Memory B cell (primary cell): ENCODE data around the gene SUCO.
A peak's percentile ranks its signal among the peaks of the same experiment; 100 is the strongest.

Source experiments
- ATAC-seq: fragments of 150-1000 bp; cut with Tn5 transposase; 2 replicates; pipeline ENCODE4 v1.10.0; 2021; ENCODE audit warnings: low read depth, mild to moderate bottlenecking, moderate library complexity
- DNase-seq, 2 donors: peaks; one replicate each; pipeline ENCODE4 v3.0.0; 2022; ENCODE audit warnings: low spot score in 2 of 2
- H3K27ac Mint-ChIP-seq: one replicate; pipeline ENCODE4 v1.8.0; 2022; ENCODE audit warnings: mild to moderate bottlenecking, moderate library complexity, mixed read lengths
- H3K27me3 Mint-ChIP-seq: one replicate; pipeline ENCODE4 v1.8.0; 2022; ENCODE audit warnings: mixed read lengths
- H3K36me3 Mint-ChIP-seq: one replicate; pipeline ENCODE4 v1.8.0; 2022; ENCODE audit warnings: mild to moderate bottlenecking, mixed read lengths
- H3K4me1 Mint-ChIP-seq: one replicate; pipeline ENCODE4 v1.8.0; 2022; ENCODE audit warnings: mixed read lengths
- H3K4me3 Mint-ChIP-seq: one replicate; pipeline ENCODE4 v1.8.0; 2022; ENCODE audit warnings: mild to moderate bottlenecking, moderate library complexity, mixed read lengths
- H3K9me3 Mint-ChIP-seq: one replicate; pipeline ENCODE4 v1.8.0; 2022; ENCODE audit warnings: mixed read lengths

SUCO gene

DNA sequence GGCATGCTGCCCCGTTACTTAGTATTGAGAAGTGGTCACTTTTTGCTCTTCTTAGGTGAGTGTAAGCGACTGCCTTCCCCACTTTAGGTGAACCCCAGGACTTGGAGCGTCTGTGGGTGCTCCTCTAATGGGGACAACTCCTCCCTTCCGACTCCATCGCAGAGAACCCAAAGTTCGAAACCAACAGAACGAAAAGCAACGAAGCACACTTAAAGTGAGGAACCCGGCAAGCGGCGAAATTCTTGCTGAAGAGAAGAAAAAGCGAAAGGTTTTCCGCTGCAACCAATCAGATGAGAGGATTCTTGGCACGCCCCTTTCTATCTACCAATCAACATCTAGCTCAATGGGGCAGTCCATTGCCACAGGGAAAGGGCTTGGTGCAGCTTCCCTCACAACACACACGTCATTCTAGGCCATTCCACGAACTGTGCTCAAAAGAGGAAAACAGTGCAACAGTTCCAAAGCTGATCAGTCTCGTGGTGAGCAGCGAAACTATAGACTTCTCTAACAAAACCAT, 709 bp upstream of the SUCO start:
- no peaks in the 10 kb centered on the region for H3K36me3 Mint-ChIP-seq

DNA sequence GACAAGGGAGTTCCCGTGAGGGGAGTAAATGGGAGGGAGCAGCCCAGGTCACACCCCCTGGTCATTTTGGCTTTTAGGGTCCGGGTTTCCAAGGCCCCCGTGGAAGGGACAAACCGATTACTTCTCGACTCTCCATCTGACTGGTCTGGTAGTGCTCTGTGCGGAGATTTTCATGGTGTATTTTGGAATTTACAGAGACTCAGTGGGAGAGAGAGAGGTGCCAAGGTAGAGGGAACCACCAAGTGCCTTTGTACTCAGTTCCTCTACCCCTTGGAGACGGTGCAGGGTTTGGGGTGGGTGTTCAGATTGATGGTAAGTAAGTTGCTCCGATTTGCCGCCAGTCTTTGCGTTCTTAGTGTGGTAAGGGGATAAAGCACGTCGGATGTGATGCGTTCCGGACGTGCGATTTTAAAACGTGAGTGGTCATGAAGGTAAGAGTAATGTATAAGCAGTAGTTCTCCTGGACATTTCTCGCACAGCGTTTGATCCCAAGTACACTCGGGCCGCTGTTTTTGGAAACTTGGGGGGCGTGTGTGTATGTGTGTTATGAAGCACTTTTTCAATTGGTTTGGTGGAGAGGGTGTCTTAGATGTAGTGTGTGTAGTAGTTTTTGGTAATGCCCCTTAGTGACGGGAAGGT, 682 bp downstream of the SUCO start:
- Mint-ChIP-seq H3K36me3 (peaks cover 3% of the 10 kb centered on the region), H3K9me3 (no peaks in the 10 kb centered on the region), H3K27me3 (peaks cover 2% of the 10 kb centered on the region), H3K27ac (peak overlapping the region; percentile 100), H3K4me1 (peaks cover 31% of the 10 kb centered on the region), H3K4me3 (peak overlapping the region; percentile 100)
- DNase-seq: no peak
- ATAC-seq: peak; percentile 12

More for the DNA sequence above, 709 bp upstream of the SUCO start:
- Mint-ChIP-seq H3K4me3 (peak overlapping the region; percentile 100), H3K27ac (peak overlapping the region; percentile 100), H3K4me1 (peaks cover 27% of the 10 kb centered on the region), H3K9me3 (no peaks in the 10 kb centered on the region), H3K27me3 (peaks cover 2% of the 10 kb centered on the region)
- ATAC-seq (peak; percentile 64), DNase-seq (peak in 1 of 2 donors; percentile 88)

DNA sequence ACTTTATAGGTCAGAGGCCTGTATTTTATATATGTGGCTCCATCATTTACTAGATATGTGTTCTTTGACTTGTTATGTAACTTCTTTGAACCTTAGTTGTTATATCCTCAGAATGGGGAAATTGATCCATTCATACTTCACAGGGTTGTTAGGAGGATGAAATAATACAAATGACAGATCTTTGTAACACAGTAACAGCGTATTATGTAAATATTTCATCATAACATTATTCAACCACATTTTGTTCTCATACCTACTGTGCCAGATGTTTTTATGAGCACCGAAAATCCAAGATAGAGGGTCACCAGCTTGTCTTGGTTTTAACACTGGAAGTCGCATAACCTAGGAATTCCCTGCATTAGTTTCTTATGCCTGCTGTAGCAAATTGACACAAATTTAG, 3.3 kb downstream of the SUCO start:
- H3K9me3 Mint-ChIP-seq: no peaks in the 10 kb centered on the region
- H3K4me1 Mint-ChIP-seq: peaks cover 34% of the 10 kb centered on the region
- H3K27ac Mint-ChIP-seq: no peak overlapping the region
- peaks cover 3% of the 10 kb centered on the region for H3K36me3 Mint-ChIP-seq
- no peaks in the 10 kb centered on the region for H3K27me3 Mint-ChIP-seq
- H3K4me3 Mint-ChIP-seq: no peak overlapping the region
- DNase-seq: no peak
- ATAC-seq: no peak

DNA sequence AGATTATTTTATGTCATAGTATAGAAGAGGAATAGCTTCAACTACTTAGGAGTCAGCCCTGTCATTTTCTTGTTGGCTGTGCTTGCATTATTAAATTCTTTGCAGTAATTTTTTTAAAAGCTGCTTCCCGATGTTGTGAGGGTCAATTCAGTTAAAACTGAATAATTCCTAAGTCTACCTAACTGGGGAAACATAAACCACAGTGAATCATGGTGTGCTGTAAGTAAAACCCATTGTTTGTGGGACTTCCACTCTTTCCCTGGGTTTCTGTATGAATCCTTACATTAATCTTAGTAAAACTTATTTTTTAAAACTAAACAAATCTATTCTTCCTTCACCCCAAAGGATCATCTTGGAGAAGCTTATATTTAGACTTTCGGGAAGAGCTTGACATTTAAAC, 4.4 kb downstream of the SUCO start:
- H3K36me3 Mint-ChIP-seq: peaks cover 6% of the 10 kb centered on the region
- H3K4me1 Mint-ChIP-seq: peaks cover 34% of the 10 kb centered on the region
- H3K27ac Mint-ChIP-seq: no peak overlapping the region
- H3K9me3 Mint-ChIP-seq: no peaks in the 10 kb centered on the region
- DNase-seq (no peak), ATAC-seq (no peak)
- no peaks in the 10 kb centered on the region for H3K27me3 Mint-ChIP-seq
- H3K4me3 Mint-ChIP-seq: no peak overlapping the region

DNA sequence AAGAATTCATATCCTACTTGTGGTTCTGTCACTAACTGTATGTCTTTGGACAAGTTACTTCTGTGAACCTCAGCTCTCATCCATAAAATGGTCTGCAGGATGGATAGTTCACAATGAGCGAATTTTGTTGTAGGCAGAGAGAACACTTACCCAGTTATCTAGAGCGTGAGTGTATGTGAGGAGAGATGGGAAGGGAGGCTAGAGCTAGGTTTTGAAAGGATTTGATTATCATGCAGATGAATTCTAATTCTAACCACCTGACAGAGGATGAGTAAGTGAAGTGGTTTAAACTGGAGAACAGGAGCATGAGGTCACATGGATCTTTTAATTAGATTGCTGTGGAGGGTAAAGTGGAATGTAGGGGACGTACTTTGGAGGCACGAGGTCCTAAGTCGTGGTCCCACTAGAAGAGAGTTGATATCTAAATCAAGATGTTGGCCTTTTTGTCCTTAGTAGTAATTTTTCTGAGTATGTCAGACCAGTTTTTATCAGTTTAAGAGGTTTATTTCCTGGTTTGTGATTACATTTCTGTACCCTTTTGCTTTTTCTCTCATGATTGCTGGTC, 5.0 kb downstream of the SUCO start:
- no peak overlapping the region for H3K4me3 Mint-ChIP-seq
- H3K27me3 Mint-ChIP-seq: no peaks in the 10 kb centered on the region

DNA sequence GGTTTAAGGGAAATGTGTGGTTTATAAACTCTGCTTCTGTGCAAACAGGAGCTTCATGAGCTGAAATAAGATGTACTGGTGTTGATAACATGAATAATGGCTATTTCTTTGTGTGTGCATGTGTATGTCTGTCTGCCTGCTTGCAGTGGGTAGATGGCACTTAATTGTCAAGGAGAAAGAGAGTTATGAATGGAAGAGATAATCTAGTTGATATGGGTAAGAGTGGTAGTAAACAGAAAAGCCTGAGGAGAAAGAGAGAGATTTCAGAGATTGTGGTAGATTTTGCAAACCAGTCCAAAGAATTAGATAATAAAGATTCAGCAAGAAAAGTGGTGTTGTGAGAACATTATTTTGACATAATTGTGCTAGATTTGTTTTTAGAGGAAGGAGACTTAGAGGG, 7.7 kb downstream of the SUCO start:
- ATAC-seq: no peak
- peaks cover 25% of the 10 kb centered on the region for H3K4me1 Mint-ChIP-seq
- no peaks in the 10 kb centered on the region for H3K27me3 Mint-ChIP-seq
- no peak overlapping the region for H3K27ac Mint-ChIP-seq
- peaks cover 6% of the 10 kb centered on the region for H3K36me3 Mint-ChIP-seq
- DNase-seq: no peak
- no peaks in the 10 kb centered on the region for H3K9me3 Mint-ChIP-seq
- no peak overlapping the region for H3K4me3 Mint-ChIP-seq

More for the DNA sequence above, 5.0 kb downstream of the SUCO start:
- Mint-ChIP-seq H3K9me3 (no peaks in the 10 kb centered on the region), H3K36me3 (peaks cover 6% of the 10 kb centered on the region), H3K27ac (no peak overlapping the region), H3K4me1 (peaks cover 38% of the 10 kb centered on the region)
- ATAC-seq (no peak), DNase-seq (no peak)

DNA sequence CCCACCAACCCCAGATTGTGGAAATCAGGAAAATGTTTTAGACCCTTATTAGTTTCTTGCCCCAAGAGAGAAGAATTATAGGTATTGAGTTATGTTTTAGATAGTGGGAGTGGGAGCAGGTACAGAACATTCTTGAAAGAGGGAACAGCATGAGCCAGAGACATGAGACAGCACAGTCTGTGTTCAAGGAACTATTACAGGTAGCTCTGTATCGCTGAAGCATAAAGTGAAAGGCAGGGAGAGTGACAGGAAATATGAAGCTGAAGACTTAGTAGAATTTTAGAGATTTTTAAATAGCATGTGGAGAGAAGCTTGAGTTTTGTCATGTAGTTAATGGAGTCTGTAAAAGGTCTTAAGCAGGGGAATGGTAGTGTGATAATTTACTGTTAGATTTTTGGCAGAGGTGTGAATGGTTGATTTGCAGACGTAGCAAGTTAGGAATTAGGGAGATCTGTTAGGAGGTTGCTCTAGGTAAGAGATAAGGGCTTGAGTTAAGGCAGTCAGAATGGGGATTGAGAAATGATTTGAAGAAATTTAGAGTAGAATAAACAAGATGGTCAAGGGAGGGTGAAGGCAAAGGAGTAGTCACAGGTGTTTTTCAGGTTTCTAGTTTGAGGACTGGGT, 11.6 kb downstream of the SUCO start:
- no peak for DNase-seq
- H3K4me1 Mint-ChIP-seq: peaks cover 23% of the 10 kb centered on the region

DNA sequence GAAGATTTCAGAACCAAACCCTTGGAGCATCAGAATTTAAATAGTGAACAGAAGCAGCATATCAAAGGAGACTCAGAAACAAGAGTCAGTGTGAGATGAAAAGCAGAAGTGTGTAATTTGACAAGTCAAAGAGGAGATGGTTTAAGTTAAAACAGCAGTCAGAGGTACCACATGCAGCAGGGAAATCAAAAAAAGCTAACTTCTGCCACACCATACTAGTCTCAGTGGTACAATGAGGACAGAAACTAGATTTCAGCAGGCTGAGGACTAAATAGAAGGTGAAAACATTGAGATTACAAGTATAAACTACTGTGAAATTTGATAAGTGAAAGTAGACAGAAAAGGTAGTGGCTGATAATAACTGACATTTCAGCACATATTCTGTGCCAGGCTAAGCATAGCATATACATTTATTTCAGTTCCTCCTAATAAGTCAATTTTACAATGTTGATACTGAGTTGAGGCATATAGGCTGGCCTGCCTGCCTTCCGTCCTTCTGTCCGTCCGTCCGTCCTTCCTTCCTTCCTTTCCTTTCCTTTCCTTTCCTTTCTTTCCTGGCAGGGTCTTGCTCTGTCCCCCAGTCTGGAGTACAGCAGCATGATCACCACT, 12.6 kb downstream of the SUCO start:
- Mint-ChIP-seq H3K36me3 (peaks cover 3% of the 10 kb centered on the region), H3K4me3 (no peak overlapping the region), H3K9me3 (no peaks in the 10 kb centered on the region), H3K27me3 (no peaks in the 10 kb centered on the region), H3K4me1 (peaks cover 23% of the 10 kb centered on the region), H3K27ac (no peak overlapping the region)
- no peak for DNase-seq
- peak; percentile 86 for ATAC-seq

More for the DNA sequence above, 11.6 kb downstream of the SUCO start:
- no peak overlapping the region for H3K27ac Mint-ChIP-seq
- H3K9me3 Mint-ChIP-seq: no peaks in the 10 kb centered on the region
- peak; percentile 27 for ATAC-seq
- no peak overlapping the region for H3K4me3 Mint-ChIP-seq
- no peaks in the 10 kb centered on the region for H3K27me3 Mint-ChIP-seq
- peaks cover 3% of the 10 kb centered on the region for H3K36me3 Mint-ChIP-seq

DNA sequence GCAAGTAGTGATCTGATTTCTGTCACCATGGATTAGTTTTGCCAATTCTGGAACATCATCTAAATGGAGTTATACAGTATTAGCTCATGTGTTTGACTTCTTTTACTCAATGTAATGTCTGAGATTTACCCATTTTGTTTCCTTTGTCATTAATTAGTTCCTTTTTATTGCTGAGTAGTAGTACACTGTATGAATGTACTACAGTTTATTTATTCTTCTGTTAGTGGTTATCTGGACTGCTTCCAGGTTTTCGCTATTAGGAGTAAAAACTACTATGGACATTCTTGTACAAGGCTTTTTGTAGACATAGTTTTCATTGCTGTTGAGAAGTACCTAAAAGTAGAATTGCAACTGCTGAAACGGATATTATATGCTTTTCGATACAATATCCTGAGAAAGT, 14.1 kb downstream of the SUCO start:
- H3K27ac Mint-ChIP-seq: no peak overlapping the region
- H3K4me3 Mint-ChIP-seq: no peak overlapping the region
- ATAC-seq: no peak
- H3K4me1 Mint-ChIP-seq: peaks cover 16% of the 10 kb centered on the region
- no peaks in the 10 kb centered on the region for H3K27me3 Mint-ChIP-seq
- peaks cover 1% of the 10 kb centered on the region for H3K36me3 Mint-ChIP-seq
- no peak for DNase-seq
- H3K9me3 Mint-ChIP-seq: no peaks in the 10 kb centered on the region

DNA sequence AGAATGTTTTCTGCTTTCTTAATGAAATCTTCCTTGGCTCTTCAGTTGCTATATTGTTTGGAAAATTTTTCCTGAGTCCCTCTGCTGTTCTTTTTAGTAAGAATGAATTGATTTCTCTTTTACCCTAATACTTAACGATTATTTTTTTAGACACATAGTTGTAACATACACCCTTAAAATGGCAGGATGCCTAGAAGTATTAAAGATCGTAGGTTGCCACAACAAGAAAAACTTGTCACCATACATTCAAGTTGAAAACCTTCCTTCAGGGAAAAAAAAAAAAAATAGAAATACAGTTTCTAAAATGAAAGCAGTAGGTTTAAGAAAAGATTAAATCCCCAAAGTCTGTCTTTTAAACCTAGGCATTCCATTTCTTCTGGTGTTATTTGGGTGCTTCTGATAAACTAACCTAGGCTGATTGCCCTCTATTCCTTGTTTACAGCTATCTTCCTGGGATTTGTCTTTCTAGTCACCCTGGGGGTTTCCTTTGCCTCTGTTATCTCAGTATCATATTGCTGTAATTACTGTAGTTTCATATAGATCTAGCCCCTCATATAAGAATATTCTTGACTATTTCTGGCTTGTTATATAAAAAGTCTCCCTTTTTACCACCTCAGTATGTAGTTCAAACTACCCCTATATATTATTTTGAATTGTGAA, 16.8 kb downstream of the SUCO start:
- Mint-ChIP-seq H3K9me3 (no peaks in the 10 kb centered on the region), H3K27me3 (no peaks in the 10 kb centered on the region), H3K36me3 (peaks cover 2% of the 10 kb centered on the region), H3K27ac (peak overlapping the region; percentile 22), H3K4me1 (peaks cover 12% of the 10 kb centered on the region), H3K4me3 (no peak overlapping the region)
- DNase-seq (no peak), ATAC-seq (no peak)

DNA sequence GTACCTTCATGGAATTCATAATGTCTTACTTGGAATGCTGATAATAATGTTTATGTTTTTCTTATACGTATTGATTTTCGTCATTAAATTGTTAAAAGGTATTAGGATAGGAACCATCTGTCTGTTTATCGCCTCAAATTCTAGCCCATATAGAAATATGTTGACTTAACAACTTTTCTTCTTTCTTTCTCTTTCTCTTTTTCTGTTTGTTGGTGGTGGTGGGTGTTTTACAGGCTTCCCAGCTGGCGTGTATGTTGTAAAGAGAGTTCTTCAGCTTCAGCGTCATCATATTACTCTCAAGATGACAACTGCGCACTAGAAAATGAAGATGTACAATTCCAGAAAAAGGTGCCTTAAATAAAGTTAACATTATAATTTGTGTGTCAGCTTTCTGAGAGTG, 18.3 kb downstream of the SUCO start:
- Mint-ChIP-seq H3K9me3 (no peaks in the 10 kb centered on the region), H3K4me1 (peaks cover 19% of the 10 kb centered on the region), H3K27me3 (no peaks in the 10 kb centered on the region), H3K36me3 (peaks cover 11% of the 10 kb centered on the region), H3K4me3 (no peak overlapping the region), H3K27ac (no peak overlapping the region)
- ATAC-seq (no peak), DNase-seq (no peak)

DNA sequence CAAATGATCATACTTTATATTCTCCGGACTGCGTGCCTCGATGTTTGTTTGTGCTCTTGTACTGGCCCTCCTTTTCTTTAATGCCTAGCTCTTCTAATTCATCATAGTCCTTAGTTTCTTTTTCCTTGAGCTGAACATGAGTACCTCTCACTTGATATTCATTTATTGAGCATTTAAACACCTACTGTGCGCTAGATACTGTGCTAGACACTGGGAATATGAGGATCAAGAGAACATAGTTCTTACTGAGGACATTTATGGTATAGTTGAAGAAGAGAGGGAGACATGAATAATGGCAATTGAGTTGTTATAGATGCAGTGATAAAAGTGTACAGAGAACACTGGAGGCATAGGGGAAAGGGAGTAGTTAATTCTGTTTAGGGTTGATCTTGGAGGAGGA, 22.0 kb downstream of the SUCO start:
- Mint-ChIP-seq H3K36me3 (peaks cover 28% of the 10 kb centered on the region), H3K27me3 (no peaks in the 10 kb centered on the region), H3K4me1 (peaks cover 10% of the 10 kb centered on the region), H3K9me3 (no peaks in the 10 kb centered on the region), H3K27ac (peak overlapping the region; percentile 10), H3K4me3 (no peak overlapping the region)
- ATAC-seq: no peak
- no peak for DNase-seq

DNA sequence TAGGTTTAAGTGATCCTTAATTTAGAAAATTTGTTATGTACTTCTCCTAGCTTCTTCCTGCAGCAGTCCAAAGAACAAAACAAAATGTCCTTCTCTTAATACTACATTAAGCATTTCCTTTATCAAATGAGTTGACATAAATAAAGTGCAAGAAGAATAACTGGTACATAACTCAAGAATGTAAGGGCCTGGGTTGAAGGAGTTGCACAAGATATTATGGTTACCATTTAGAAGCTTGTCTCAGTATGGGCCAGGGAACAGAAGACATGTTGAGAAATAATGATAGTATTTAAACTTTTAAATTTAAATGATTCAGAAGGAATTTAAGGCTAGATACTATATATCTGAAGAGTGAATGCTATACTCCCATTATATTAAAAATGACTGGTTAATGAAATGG, 23.5 kb downstream of the SUCO start:
- Mint-ChIP-seq H3K36me3 (peaks cover 36% of the 10 kb centered on the region), H3K27me3 (no peaks in the 10 kb centered on the region), H3K4me3 (no peak overlapping the region), H3K27ac (no peak overlapping the region), H3K9me3 (no peaks in the 10 kb centered on the region), H3K4me1 (peaks cover 7% of the 10 kb centered on the region)
- ATAC-seq (no peak), DNase-seq (no peak)

DNA sequence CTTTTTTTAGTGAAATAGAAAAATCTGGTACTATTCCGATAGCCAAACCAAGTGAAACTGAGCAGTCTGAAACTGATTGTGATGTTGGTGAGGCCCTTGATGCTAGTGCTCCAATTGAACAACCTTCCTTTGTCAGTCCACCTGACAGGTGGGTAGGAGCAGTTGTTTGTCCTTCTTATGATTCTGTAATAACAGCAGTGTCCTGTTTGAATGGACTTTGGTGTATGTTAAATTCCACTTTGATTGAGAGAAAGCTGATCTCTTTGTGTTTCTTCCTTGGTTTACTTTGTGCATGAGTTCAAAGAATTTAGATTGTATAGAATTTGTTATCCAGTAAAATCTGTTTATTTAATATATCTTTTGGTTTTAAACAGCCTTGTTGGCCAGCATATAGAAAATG, 24.3 kb downstream of the SUCO start:
- H3K9me3 Mint-ChIP-seq: no peaks in the 10 kb centered on the region
- no peak overlapping the region for H3K27ac Mint-ChIP-seq
- no peak overlapping the region for H3K4me3 Mint-ChIP-seq
- H3K27me3 Mint-ChIP-seq: no peaks in the 10 kb centered on the region
- DNase-seq (no peak), ATAC-seq (no peak)
- peaks cover 7% of the 10 kb centered on the region for H3K4me1 Mint-ChIP-seq
- H3K36me3 Mint-ChIP-seq: peaks cover 42% of the 10 kb centered on the region
